Neural crest cell (in vitro differentiated cells): ENCODE data around the gene DBH. TPM values are rescaled to one million over a fixed set of nuclear protein-coding genes. Genes with fewer than 3 reads are reported as not detected.

Experiments
- DNase-seq: peaks from one replicate; pipeline ENCODE4 v3.0.0; 2021; ENCODE audit warnings: low read depth, mixed read lengths, low spot score
- H3K27ac Mint-ChIP-seq: one replicate; pipeline ENCODE4 v1.8.0; 2021; ENCODE audit warnings: mild to moderate bottlenecking, mixed read lengths; ENCODE audit not compliant: unreplicated experiment
- H3K27me3 Mint-ChIP-seq: 2 replicates; pipeline ENCODE4 v1.8.0; 2021; ENCODE audit warnings: low read depth, mild to moderate bottlenecking, mixed read lengths
- H3K36me3 Mint-ChIP-seq: 2 replicates; pipeline ENCODE4 v1.8.0; 2021; ENCODE audit warnings: low read depth, mild to moderate bottlenecking, mixed read lengths
- H3K4me1 Mint-ChIP-seq: 2 replicates; pipeline ENCODE4 v1.8.0; 2021; ENCODE audit warnings: mixed read lengths
- H3K4me3 Mint-ChIP-seq: one replicate; pipeline ENCODE4 v1.8.0; 2021; ENCODE audit warnings: mild to moderate bottlenecking, mixed read lengths
- H3K9me3 Mint-ChIP-seq: 2 replicates; pipeline ENCODE4 v1.8.0; 2021; ENCODE audit warnings: mixed read lengths
- total RNA-seq: library from RNA; stranded (reverse); gene quantifications from 2 replicates; pipeline ENCODE4 v1.2.1, GENCODE V29; 2021
- TF ChIP-seq, protein P1 (sequence below): fragments of 200-600 bp; sonication (generic); conservative IDR thresholded peaks from 2 replicates; pipeline ENCODE4 v1.5.0; 2021; ENCODE audit warnings: antibody characterized with exemption, mild to moderate bottlenecking

The DBH gene
- total RNA-seq, 1 donor from 2014 or later, result 0.75 TPM

DNA sequence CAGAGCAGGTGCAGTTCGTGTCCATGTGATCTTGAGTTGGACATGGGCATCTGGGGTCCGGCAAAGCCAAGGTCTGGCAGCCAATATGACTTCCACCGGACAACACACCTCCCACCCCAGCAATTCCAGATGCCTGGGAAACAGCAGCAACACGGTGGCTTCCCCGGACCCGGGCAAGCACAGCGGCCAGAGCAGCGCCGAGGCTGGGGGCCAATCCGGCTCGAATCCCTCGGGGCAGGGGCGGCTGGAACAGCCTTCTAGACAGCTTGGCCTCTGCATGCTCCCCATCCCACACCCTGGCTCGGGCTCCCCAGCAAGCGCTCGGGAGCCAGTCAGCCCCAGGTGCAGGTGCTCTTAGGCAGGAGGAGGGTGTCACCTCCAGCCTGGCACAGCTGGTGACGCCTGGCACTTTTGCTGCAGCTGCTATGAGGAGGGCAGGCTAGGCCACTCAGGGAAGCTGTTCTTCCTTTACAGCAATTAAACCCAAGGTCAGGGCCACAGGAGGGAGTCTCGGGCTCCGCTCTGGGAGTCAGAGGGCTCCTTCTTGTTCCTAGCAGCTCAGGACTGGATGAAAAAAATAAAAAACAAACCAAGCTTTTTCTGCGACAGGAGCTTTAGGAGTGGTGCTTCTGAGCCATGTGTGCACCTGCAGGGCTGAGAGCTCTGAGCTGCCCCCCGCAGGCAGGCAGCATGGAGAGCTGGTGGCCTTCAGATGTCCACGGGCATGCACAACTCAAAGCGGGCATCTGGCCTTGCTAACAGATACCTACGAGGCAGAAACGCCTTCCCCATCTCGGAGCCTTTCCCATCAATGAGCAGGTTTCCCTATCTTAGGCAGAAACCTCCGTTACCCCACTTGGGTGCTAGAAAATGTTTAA lies 28.2 kb downstream of the DBH start:
- Mint-ChIP-seq H3K4me3 (no peak overlapping the region), H3K27me3 (peaks cover 9% of the 10 kb centered on the region), H3K36me3 (no peaks in the 10 kb centered on the region), H3K4me1 (no peaks in the 10 kb centered on the region), H3K9me3 (no peaks in the 10 kb centered on the region), H3K27ac (no peak overlapping the region)
- TF ChIP-seq, protein P1, sequence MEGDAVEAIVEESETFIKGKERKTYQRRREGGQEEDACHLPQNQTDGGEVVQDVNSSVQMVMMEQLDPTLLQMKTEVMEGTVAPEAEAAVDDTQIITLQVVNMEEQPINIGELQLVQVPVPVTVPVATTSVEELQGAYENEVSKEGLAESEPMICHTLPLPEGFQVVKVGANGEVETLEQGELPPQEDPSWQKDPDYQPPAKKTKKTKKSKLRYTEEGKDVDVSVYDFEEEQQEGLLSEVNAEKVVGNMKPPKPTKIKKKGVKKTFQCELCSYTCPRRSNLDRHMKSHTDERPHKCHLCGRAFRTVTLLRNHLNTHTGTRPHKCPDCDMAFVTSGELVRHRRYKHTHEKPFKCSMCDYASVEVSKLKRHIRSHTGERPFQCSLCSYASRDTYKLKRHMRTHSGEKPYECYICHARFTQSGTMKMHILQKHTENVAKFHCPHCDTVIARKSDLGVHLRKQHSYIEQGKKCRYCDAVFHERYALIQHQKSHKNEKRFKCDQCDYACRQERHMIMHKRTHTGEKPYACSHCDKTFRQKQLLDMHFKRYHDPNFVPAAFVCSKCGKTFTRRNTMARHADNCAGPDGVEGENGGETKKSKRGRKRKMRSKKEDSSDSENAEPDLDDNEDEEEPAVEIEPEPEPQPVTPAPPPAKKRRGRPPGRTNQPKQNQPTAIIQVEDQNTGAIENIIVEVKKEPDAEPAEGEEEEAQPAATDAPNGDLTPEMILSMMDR, result no peak
- DNase-seq, result no peak

DNA sequence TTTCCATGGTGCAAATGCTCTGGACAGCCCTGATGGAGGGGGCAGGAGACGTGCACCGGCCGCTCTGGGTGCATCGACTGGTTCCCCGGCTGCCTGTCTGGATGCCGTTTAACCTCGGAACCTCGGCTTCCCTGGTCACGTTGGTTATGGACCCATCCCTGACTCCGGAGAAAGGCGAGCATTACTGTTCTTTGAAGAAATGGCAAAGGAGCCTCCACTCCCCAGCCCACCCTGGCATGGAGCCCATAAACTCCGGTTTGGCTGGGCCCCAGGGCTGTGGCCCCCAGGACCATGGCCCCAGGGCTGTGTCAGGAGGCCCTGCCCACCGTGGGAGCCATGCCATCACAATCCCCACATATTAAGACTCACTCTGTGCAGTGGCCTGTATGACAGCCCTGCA lies 28.9 kb downstream of the DBH start:
- no peak overlapping the region for H3K27ac Mint-ChIP-seq
- DNase-seq, result no peak
- H3K36me3 Mint-ChIP-seq, result no peaks in the 10 kb centered on the region

DNA sequence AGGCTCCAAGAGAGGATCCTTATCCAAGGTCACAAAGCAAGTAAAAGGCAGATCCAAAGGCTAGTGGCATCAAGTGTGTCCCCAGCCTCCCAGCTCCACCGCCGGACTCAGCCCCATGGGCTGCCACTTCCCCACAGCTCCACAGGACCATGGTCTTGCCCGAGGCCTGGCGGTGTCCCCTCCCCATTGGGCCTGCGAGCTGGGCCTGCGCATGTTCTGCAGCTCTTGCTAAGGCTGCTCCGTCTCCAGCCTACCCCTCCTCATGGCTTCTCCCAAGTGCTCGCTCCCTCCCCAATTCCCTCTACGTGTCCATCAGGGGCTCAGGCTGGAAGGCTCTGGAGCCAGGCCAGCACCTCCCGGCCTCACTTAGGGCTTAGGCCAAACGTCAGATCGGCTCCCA lies 29.4 kb downstream of the DBH start:
- no peak overlapping the region for H3K4me3 Mint-ChIP-seq
- H3K27ac Mint-ChIP-seq, result no peak overlapping the region
- H3K36me3 Mint-ChIP-seq, result no peaks in the 10 kb centered on the region
- H3K4me1 Mint-ChIP-seq, result no peaks in the 10 kb centered on the region
- TF ChIP-seq, protein P1, result no peak
- H3K9me3 Mint-ChIP-seq, result no peaks in the 10 kb centered on the region
- no peaks in the 10 kb centered on the region for H3K27me3 Mint-ChIP-seq
- DNase-seq, result no peak

More for the DNA sequence above, 28.9 kb downstream of the DBH start:
- TF ChIP-seq, protein P1, result no peak
- H3K4me3 Mint-ChIP-seq, result no peak overlapping the region
- no peaks in the 10 kb centered on the region for H3K4me1 Mint-ChIP-seq
- peaks cover 2% of the 10 kb centered on the region for H3K27me3 Mint-ChIP-seq
- no peaks in the 10 kb centered on the region for H3K9me3 Mint-ChIP-seq

DNA sequence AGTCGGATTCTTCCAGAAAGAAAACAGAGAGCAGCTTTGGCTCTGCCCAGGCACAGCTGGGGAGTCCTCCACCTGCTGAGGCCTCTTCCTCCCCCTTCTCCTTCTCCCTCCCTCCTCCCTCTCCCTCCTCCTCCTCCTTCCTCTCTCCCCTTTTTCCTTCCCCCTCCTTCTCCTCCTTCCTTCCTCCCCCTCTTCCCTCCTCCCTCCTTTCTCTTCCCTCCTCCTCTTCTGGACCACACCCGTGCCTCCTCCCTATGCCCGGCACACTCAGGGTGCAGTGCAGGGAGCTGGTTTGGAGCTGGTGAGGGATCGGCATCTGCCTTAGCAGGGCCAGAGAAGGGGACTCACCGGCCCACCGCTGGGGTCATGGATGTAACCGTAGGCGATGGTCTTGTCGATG lies 30.2 kb downstream of the DBH start:
- Mint-ChIP-seq H3K9me3 (no peaks in the 10 kb centered on the region), H3K36me3 (no peaks in the 10 kb centered on the region), H3K4me3 (no peak overlapping the region), H3K4me1 (no peaks in the 10 kb centered on the region), H3K27me3 (no peaks in the 10 kb centered on the region), H3K27ac (no peak overlapping the region)
- DNase-seq, result no peak
- TF ChIP-seq, protein P1, result no peak

DNA sequence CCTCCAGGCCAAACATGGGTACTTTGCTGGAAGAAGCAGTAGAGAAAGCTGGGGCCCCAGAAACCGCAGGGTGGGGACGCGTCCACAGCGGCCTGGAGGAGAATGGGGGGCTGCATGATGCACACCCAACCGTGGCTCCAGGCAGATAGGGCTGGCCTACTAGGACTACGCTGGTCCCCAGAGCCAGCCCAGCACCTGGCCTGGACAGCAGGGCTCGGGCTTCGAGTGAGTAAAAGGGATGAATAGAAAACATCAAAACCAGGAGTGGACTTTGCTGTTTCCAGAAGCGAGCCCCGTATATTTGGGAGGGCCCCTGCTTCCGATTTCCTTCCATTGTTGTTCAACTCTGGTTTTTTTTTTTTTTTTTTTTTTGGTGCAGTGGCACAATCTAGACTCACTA lies 30.7 kb downstream of the DBH start:
- Mint-ChIP-seq H3K4me1 (no peaks in the 10 kb centered on the region), H3K27ac (no peak overlapping the region), H3K27me3 (no peaks in the 10 kb centered on the region), H3K36me3 (no peaks in the 10 kb centered on the region), H3K9me3 (no peaks in the 10 kb centered on the region), H3K4me3 (no peak overlapping the region)
- no peak for DNase-seq
- TF ChIP-seq, protein P1, result no peak
